Neural crest cell (in vitro differentiated cells): ENCODE data around the gene EXOC4. TPM values are rescaled to one million over a fixed set of nuclear protein-coding genes. Genes with fewer than 3 reads are reported as not detected.
A peak's percentile ranks its signal among the peaks of the same experiment; 100 is the strongest.

Experiments
- DNase-seq: peaks from one replicate; pipeline ENCODE4 v3.0.0; 2021; ENCODE audit warnings: low read depth, mixed read lengths, low spot score
- H3K27ac Mint-ChIP-seq: one replicate; pipeline ENCODE4 v1.8.0; 2021; ENCODE audit warnings: mild to moderate bottlenecking, mixed read lengths; ENCODE audit not compliant: unreplicated experiment
- H3K27me3 Mint-ChIP-seq: 2 replicates; pipeline ENCODE4 v1.8.0; 2021; ENCODE audit warnings: low read depth, mild to moderate bottlenecking, mixed read lengths
- H3K36me3 Mint-ChIP-seq: 2 replicates; pipeline ENCODE4 v1.8.0; 2021; ENCODE audit warnings: low read depth, mild to moderate bottlenecking, mixed read lengths
- H3K4me1 Mint-ChIP-seq: 2 replicates; pipeline ENCODE4 v1.8.0; 2021; ENCODE audit warnings: mixed read lengths
- H3K4me3 Mint-ChIP-seq: one replicate; pipeline ENCODE4 v1.8.0; 2021; ENCODE audit warnings: mild to moderate bottlenecking, mixed read lengths
- H3K9me3 Mint-ChIP-seq: 2 replicates; pipeline ENCODE4 v1.8.0; 2021; ENCODE audit warnings: mixed read lengths
- total RNA-seq: library from RNA; stranded (reverse); gene quantifications from 2 replicates; pipeline ENCODE4 v1.2.1, GENCODE V29; 2021
- TF ChIP-seq, protein P1 (sequence below): fragments of 200-600 bp; sonication (generic); conservative IDR thresholded peaks from 2 replicates; pipeline ENCODE4 v1.5.0; 2021; ENCODE audit warnings: antibody characterized with exemption, mild to moderate bottlenecking

The EXOC4 gene
- total RNA-seq, 1 donor from 2014 or later: 79.7 TPM

DNA sequence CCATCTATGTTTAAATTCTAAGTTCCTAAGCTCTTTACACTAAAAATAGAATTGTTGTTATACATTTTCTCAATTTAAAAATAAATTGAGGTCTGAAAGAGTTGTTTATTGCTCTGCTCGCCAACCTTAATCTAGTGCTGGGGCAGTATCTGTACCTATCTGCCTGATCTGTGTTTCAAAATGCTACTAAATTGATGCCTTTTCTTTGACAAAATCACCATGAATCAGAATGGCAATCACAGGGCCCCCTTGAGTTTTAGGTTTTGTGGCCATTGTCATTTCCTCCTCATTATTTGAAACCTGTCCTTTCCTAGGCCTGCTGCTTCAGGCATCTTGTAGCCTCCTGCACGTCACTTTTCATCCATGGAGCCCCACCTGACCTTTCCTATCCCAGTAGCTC is 301.5 kb downstream of the EXOC4 start:
- H3K27ac Mint-ChIP-seq: no peak overlapping the region
- no peaks in the 10 kb centered on the region for H3K27me3 Mint-ChIP-seq
- TF ChIP-seq, protein P1, sequence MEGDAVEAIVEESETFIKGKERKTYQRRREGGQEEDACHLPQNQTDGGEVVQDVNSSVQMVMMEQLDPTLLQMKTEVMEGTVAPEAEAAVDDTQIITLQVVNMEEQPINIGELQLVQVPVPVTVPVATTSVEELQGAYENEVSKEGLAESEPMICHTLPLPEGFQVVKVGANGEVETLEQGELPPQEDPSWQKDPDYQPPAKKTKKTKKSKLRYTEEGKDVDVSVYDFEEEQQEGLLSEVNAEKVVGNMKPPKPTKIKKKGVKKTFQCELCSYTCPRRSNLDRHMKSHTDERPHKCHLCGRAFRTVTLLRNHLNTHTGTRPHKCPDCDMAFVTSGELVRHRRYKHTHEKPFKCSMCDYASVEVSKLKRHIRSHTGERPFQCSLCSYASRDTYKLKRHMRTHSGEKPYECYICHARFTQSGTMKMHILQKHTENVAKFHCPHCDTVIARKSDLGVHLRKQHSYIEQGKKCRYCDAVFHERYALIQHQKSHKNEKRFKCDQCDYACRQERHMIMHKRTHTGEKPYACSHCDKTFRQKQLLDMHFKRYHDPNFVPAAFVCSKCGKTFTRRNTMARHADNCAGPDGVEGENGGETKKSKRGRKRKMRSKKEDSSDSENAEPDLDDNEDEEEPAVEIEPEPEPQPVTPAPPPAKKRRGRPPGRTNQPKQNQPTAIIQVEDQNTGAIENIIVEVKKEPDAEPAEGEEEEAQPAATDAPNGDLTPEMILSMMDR: no peak
- no peaks in the 10 kb centered on the region for H3K36me3 Mint-ChIP-seq
- H3K4me1 Mint-ChIP-seq: no peaks in the 10 kb centered on the region
- no peak for DNase-seq
- H3K4me3 Mint-ChIP-seq: no peak overlapping the region
- H3K9me3 Mint-ChIP-seq: no peaks in the 10 kb centered on the region

DNA sequence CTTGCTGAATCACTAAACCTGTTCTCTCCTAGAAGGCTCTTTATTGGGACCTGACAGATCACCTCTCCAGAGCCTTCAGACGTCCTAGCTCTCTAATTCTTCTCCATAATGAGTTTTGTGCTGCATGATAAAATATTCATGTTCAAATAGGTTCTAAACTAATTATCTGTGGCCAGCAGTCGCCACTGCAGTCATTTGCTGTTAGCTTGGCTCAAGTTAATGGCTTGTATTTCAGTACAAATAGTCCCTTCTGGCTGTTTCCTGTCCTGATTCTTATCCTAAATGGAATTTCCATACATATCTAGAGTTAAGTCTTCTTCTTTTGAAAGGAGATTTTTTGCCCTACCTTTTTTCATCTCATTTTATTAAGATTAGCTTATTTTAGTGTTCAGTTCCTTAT is 303.2 kb downstream of the EXOC4 start:
- H3K9me3 Mint-ChIP-seq: no peaks in the 10 kb centered on the region
- H3K36me3 Mint-ChIP-seq: no peaks in the 10 kb centered on the region
- TF ChIP-seq, protein P1: no peak
- H3K27me3 Mint-ChIP-seq: no peaks in the 10 kb centered on the region
- H3K4me1 Mint-ChIP-seq: no peaks in the 10 kb centered on the region
- H3K4me3 Mint-ChIP-seq: no peak overlapping the region
- DNase-seq: no peak
- H3K27ac Mint-ChIP-seq: no peak overlapping the region

DNA sequence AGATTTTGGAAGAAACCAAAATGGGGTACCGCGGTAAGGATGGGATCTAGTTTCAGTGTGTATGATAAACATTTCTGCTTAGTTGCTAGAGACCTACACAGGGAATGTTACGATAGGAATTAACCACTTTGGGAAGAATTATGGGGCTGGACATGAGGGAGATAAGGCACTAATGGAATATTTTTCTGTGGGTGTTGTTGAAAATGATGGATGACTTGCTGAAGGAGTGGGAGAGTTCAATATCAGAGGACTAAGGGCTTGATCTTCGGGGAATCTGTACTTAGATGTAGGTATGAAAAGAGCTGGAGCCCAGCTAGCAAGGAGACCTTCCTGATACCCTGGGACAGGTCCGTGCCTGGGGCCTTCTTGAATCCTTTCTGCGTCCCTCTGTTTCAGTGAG is 303.7 kb downstream of the EXOC4 start:
- no peaks in the 10 kb centered on the region for H3K9me3 Mint-ChIP-seq
- TF ChIP-seq, protein P1: no peak
- H3K4me3 Mint-ChIP-seq: no peak overlapping the region
- no peaks in the 10 kb centered on the region for H3K4me1 Mint-ChIP-seq
- H3K27ac Mint-ChIP-seq: peak overlapping the region; percentile 10
- H3K27me3 Mint-ChIP-seq: no peaks in the 10 kb centered on the region
- no peak for DNase-seq
- no peaks in the 10 kb centered on the region for H3K36me3 Mint-ChIP-seq

DNA sequence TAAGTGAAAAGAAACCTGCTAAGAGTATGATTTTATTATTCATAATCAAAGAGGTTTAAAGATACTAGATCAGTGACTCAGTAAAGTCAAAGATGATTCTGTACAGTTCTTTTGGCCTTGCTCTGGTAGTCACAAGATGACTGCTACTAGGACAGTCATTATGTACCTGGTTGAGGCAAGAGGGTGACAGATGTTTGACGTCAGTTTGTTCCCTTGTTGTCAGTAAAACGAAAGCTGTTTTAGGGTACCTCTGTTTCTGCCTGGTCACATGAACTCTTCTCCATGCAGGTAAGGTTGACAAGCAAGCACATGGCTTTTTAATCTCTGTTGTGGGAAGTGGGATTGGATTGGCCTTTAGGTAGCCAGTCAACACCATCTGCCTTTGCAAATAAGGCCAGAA is 308.0 kb downstream of the EXOC4 start:
- DNase-seq: no peak
- Mint-ChIP-seq H3K27me3 (no peaks in the 10 kb centered on the region), H3K36me3 (peaks cover 2% of the 10 kb centered on the region), H3K9me3 (no peaks in the 10 kb centered on the region), H3K27ac (no peak overlapping the region), H3K4me1 (no peaks in the 10 kb centered on the region), H3K4me3 (no peak overlapping the region)
- TF ChIP-seq, protein P1: no peak

GRCh38 chr7:133561396-133561795 is 308.5 kb downstream of the EXOC4 start:
- TF ChIP-seq, protein P1: no peak
- H3K36me3 Mint-ChIP-seq: peaks cover 2% of the 10 kb centered on the region
- H3K9me3 Mint-ChIP-seq: no peaks in the 10 kb centered on the region
- no peaks in the 10 kb centered on the region for H3K4me1 Mint-ChIP-seq
- no peak for DNase-seq
- no peaks in the 10 kb centered on the region for H3K27me3 Mint-ChIP-seq
- H3K27ac Mint-ChIP-seq: no peak overlapping the region
- H3K4me3 Mint-ChIP-seq: no peak overlapping the region

DNA sequence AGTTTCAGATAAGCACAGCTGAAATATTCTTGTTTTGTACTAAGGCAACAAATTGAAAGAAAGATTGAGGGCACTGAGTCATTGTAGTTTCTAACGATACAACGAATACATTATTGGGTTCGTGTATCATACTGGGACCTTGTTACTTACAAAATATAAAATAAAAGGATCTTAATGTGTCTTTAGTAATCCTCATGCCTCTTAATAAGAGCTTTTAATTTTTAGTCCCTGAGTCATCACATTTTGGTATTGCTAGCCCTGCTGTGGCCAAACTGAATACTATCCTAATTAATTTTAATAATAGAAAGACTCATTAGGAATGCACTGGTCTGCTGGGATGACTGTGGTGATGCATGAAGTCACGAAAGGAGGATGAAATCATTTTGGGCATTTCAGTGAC is 309.7 kb downstream of the EXOC4 start:
- DNase-seq: no peak
- H3K9me3 Mint-ChIP-seq: no peaks in the 10 kb centered on the region
- H3K4me1 Mint-ChIP-seq: no peaks in the 10 kb centered on the region
- H3K27me3 Mint-ChIP-seq: no peaks in the 10 kb centered on the region
- H3K36me3 Mint-ChIP-seq: peaks cover 2% of the 10 kb centered on the region
- TF ChIP-seq, protein P1: no peak
- no peak overlapping the region for H3K4me3 Mint-ChIP-seq
- H3K27ac Mint-ChIP-seq: no peak overlapping the region
